GM19467 (cell line): ENCODE data around the gene FLRT3.

Source experiments
- ATAC-seq: cut with Tn5 transposase; IDR thresholded peaks from one replicate; pipeline ENCODE4 v1.9.1; 2021; ENCODE audit warnings: mild to moderate bottlenecking, moderate library complexity; ENCODE audit not compliant: unreplicated experiment

Gene FLRT3

DNA sequence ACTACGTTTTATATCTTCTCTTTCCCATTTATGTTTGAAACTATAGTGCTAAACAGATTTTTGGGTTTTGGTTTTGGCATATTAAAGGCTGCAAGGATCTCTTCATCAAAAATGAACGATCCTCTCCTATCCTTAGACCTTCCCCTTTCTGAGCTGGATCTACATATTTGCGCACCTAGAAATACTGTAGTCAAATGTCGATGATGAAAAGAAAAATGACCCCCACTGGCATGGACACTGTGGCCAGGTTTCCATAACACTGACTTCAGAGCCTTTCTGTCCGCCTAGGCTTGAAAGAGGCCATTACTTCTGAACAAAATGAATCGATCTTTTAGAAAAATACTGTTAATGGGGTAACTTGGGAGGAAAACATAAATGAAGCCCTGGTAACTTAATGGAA, 5.8 kb downstream of the FLRT3 start:
- ATAC-seq: no peak

DNA sequence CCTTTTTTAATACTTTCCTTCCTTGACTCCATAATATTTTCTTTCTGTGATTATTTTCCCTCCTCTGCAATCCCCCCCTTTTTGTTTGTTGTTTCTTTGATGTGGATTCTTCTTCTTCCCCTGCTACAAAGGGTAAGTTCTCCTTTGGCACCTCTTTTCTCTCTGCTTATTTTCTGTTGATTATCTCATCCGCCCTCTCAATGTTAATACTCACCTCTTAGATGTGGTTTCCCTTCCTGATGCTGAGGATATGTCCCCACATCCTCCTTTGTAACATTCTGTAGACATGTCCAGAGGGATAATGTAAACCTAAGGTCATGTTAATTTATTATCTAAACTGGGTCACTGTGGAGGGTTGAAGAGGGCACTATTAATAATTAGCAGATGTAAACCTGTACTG, 17.7 kb downstream of the FLRT3 start:
- ATAC-seq: no peak

DNA sequence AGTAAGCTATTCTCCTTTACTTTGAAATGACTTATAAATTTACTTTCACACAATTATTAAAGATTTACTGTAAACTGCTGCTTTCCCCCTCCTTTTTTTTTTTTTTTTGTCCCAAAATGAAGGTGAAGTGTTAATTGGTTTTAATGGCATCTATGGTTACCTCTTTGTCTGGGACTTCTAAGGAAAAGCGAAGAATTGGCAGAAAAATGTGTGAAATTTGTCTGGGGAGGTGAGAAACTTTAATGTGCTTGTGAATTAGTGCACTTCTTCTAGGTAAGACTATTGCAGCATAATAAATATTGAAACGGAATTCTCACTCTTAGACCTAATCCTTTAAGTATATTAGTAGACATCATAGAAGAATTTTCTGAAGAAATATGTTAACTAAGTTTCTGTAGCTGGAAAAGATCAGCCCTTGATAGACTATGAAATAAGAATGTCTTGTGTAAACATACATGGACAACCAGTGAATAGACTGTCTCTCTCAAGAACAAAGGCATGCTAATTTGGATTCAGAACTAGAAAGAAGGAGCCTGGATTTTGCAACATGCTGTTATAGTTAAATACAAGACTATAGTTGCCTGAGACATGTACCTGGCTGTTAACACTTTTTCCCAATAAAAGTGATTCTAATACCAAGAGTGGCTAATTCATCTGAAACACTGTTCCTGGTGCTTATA, 23.9 kb downstream of the FLRT3 start:
- no peak for ATAC-seq

DNA sequence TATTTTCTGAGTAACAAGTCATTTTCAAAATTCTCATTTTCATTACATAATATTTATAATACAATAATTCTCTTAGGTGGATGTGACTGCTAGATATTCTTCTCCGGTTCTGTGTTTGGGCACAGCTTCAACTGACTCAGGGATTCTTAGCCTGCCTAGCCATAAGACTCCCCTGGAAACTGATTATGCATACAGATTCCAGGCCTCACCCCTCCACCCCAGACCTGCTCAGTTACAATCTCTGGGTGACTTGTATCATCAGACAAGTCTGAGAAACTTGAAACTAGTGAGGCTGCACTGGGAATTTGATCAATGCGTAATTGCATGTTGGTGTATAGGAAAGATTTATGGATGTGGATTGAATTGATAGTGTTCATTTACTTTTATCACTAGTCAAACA, 25.4 kb downstream of the FLRT3 start:
- no peak for ATAC-seq

DNA sequence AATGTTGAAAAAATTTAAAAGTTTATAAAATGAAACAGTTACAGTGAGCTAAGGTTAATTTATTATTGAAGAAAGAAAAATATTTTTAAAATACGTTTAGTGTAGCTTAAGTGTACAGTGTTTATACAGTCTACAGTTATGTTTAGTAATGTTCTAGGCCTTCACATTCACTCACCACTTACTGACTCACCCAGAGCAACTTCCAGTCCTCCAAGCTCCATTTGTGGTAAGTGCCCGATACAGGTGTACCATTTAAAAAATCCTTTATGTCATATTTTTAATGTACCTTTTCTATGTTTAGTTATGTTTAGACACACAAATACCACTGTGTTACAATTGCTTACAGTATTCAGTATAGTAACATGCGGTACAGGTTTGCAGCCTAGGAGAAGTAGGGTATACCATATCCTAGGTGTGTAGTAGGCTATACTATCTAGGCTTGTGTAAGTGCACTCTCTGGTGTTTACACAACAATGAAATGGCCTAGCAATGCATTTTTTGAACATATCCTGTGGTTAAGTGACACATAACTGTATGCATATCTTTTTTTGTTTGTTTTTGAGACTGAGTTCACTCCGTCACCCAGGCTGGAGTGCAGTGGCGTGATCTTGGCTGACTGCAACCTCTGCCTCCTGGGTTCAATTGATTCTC, 26.3 kb downstream of the FLRT3 start:
- no peak for ATAC-seq

DNA sequence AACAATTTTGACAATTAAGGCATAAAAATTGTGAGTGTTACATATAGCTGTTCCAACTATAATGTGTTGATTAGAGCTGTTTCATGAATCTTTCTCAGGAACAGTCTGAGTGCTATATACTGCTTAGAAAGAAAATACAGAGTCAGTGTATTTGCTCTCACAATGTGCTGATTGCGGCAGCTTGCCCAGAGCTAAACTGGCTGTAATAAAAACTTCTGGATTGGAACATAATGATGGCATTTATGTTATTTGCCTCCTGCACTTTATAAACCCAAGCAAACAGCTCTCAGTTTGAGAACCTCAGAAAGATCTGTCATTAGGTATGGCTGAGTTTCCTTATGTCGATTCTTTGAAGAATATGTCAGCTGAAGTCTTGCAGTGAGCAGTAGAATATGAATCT, 29.5 kb downstream of the FLRT3 start:
- no peak for ATAC-seq

DNA sequence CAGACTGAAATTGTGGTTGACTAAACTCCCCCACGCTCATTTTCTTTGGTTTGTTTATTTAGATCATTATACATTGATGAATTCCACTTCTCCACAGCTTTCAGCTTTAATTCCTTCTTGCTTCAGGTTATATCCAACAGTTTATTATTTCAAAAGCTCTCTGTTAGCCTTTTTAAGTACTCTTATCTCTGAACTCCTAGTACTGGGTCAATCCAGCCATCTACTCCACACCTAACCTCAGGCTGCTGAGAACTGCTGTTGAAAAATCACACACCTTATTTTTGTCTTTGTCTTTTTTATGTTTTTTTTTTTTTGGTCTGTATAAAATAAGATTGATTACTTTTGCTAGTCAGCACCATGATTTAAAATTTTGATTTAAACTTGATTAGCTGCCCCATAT, 32.9 kb downstream of the FLRT3 start:
- no peak for ATAC-seq

DNA sequence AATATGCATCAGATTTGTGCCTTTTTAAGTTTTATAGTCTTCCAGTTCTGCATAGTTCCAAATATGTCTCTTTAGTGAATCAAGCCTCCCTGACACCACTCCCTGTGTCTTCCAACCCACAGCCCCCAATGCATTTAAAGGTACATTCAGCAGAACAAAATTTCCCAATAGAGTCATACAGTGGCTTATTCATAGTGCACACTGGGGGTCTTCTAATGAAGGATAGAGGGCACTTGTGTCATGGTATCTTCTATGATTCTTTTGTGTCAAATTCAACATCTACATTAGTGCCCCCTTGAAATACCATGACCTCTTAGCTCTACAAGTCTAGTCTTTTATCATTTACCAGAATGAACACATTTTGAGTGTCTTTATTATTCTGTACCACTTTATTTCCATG, 33.8 kb downstream of the FLRT3 start:
- no peak for ATAC-seq

DNA sequence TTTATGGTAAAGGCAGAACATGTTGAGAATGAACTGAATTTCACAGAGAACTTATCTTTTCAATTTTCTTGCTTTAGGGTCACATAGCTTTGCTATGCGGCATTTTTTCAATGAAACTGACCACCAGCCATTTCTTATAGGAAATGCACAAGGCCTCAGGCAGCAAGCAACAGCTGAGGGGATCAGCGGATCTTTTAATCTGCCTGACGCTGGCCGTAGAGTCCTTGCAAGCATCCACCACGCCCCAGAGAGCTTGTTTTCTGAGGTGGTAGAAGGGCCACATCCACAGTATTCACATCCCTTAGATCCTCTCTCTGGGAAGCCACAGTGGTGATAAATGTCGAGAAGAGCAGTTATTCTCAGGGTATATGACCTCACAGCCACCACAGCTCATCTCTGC, 34.3 kb downstream of the FLRT3 start:
- ATAC-seq: no peak

DNA sequence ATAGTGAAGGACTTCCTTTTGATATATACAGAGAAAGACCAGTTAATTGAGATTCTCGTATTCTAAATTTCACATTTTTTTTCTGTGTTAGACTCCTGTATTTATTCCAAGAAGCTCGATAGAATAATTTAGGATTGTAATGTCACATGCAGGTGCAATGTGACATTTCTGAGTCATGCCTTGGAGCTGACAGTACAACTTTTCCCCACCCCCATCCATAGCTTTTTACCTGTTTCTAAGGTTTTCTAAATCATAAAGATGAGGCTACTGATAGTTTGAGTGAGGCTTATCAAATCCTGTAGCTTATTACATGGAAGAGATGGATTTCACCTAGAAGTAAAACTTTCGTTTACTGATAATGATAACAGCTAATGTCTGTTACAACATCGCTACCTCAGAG, 37.6 kb downstream of the FLRT3 start:
- no peak for ATAC-seq

DNA sequence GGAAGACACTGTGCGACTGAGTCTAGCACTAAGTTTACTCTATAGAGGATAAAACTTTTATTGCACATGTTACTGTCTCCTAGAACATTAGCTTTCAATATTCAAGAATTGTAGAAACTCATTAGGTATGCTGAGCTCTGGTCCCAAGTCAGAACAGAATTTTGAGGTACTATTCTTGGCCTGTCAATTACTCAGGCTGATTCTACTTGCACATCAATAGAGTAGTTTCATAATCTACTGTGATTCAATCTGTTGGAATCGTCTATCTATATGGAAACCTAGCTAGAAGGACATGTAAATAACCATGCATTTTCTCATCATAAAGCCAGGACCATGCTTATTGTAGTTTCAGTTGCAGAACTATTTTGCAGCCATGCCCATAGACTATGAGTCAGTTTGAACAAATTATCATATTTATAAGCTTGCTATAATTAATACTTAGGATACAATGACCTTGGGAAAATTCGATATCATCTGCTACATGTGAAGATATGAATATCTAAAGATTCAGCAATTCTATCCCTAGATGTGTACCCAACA, 41.6 kb downstream of the FLRT3 start:
- no peak for ATAC-seq

DNA sequence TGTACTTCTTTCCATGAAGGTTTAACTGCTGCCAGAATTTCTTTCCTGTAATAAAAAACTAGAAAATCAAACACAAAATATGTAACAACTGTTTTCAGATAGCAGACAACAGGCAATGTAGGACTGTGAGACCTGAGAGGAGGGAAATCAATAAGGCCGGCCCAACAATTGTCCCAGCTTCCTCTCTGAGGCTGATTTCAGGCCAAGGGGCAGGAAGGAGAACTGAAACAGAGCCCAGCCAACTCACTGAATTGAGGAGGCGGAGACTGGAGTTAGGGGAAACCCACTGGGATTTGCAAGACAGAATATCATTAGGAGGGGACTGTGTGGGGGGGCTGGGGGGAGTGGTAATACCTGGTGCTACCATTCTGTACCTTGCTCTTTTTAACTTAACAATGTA, 42.2 kb downstream of the FLRT3 start:
- ATAC-seq: no peak

DNA sequence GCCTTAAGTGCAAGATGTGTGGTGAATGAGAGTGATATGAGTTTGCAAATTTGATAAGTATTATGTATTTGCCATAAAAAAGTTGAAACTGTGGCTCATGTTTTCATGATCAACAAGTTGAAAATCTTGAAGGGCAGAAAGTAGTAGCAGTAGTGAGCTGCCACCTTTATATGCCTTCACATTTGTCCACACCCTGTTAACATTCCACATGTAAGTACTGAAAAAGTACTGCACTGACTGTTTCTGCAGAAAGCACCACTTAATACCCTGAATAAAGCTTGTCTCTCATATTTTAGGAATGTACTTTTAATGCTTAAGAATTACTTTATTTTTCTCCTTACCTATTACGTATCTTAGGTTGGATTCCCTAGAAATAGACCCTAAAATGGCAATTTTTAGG, 45.9 kb downstream of the FLRT3 start:
- ATAC-seq: no peak

DNA sequence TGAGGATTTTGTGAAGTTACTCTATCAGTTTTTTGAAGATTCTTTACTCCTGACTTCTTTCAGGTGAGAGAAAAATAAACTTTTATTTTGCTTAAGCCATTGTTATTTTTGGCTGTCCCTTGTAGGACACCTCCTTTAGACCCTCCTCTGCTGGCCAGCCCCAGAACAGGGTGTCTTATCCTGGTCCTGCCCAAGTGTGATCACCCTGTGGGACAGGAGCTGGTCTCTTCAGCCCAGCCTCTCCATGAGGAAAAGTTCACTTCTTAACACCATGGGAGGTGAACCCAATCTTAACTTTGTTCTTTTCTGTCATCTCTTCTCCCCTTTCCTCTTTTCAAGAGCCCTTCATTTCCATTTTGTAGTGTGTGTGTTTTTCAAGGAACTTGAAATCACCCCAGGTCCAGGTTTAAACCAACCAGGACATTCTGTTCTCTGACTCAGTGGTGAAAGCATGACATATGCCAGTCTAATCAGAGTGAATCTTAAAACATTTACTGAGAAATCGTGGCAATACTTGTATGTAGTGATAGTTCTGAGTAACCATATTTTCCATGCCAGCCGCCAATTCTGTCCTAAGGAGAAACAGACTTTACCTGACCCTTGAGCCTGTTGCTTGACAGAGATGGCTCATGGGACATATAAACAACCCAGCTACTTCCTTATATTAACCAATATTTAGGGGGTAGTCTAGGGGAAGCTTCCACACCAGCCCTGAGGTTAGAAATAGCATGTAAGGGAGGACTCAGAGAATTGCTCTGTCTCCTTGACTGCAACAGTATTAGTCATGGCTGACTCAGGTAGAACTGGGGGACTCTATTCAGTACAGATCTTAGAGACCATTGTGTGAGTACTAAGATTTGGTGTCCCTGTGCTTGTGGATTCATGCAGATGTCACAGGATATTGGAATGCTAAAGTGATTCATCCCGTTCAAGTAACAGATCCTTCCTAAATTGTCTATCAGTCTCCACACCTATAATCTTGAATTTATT, 48.8 kb downstream of the FLRT3 start:
- ATAC-seq: no peak

DNA sequence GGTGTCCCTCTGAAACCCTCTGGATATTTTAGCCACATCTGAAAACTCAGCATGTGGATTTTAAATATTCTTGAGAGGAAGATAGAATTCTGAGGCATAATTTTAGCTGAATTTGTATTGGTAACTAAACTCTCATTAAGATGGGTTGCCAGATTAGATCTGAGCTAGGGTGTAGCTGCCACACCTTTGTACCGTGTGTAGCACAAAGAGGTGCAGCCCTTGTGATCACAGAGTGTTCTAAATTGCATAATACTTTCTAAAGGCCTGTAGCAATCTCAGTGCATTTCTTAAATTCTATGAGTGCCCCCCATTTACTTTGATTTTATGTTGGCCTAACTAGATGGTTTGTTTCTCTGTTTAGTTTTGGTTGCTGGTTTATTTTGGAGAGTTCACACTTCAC, 53.0 kb downstream of the FLRT3 start:
- ATAC-seq: no peak

DNA sequence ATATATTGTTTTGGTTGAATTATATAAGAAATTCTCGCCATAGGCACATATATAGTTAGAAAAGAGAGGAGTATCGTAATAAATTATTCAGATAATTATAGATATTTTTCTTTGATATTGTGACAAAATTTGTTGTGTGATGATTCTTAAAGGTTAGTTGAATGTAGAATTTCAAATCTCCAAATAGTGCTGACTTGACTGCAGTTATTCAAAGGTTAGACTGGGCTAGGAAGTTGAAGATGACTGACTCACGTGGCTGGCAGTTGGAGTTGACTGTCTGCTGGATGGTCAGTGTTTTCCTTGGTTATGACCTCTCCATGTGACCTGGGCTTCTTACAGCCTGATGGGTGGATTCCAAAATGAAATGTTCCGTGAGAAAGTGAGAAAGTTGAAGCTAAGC, 55.3 kb downstream of the FLRT3 start:
- no peak for ATAC-seq
